Tongue (tissue), 2 donors: ENCODE measurements around the gene GPR55. TPM values are rescaled to one million over a fixed set of nuclear protein-coding genes. Genes with fewer than 3 reads are reported as not detected.

Experiments used
- DNase-seq: peaks from one replicate; pipeline ENCODE4 v3.0.0-alpha.2; 2015
- total RNA-seq: library from RNA; depleted of rRNA; stranded (reverse); fragments of >200 nt; gene quantifications from one replicate; pipeline ENCODE4 v1.2.3, GENCODE V29; 2014

Gene GPR55
- total RNA-seq, 1 donor from 2014 or later = not detected

GRCh38 chr2:230919240-230919639 is 5.8 kb downstream of the GPR55 start:
- DNase-seq = no peak

DNA sequence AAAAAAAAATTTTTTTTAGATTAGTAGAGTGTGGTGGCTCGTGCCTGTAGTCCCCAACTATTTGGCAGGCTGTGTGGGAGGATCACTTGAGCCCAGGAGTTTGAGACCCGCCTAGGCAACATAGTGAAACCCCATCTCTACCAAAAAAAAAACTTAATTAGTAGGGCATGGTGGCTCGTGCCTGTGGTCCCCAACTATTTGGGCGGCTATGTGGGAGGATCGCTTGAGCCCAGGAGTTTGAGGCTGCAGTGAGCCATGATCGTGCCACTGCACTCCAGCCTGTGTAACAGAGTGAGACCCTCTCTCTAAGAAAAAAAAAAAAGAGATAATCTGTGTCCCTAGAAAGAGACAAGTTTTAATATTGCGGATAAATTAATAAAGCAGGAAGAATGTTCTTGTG is 8.8 kb downstream of the GPR55 start:
- no peak for DNase-seq

- no peak for DNase-seq
Observed at GRCh38 chr2:230915319-230915718, 9.7 kb downstream of the GPR55 start.

DNA sequence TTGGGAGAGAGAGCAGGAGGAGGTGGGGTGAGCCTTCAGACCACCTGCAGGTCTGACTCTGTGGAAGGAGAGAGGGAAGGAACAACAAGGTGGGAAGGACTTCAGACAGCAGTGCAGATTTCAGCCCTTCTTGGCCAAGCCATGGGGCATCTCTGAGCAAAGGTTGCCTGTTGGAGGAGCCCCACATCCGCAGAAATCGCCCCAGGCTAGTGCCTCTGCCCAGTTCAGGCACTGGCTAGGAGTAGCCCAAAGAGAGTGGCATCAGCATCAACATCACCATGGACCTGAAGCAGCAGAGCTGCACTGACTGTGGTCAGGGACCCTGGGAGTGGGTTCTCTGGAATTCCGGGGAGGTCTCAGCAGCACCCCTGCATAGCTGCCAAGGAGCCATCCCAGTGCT is 10.2 kb downstream of the GPR55 start:
- DNase-seq = no peak

DNA sequence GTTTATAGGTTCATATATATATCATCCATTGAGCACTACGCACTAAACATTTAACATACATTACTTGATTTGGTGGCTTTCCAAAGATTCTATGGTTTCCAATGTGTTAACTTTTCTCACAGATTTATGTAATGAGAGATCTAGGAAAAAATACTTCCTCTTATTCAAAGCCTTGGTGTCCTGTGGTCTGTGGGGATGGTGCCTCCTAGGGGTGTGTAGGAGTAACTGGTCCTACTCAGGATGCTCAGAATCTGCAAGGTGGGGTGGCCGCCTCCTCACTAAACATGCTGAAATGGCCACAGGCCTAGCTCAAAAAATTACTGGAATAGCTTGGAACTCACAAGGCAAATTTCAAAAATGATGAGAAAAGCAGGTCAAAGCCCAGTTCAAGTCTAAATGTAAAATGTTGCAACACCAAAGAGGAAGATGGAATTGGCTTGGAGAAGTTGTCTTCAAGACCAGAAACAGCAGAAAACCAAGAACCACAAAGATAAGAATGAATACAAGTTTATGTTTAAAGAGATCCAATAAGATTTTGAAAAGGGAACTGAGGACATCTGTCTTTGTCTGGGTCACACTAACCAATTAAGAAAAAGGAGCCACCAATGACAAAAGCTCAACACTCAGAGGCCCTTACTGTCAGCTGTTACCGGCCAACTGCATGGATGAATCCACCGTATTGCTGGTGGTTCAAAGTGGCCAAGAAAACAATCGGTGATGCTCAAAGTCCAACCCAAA is 11.5 kb downstream of the GPR55 start:
- DNase-seq = peak; percentile 65

DNA sequence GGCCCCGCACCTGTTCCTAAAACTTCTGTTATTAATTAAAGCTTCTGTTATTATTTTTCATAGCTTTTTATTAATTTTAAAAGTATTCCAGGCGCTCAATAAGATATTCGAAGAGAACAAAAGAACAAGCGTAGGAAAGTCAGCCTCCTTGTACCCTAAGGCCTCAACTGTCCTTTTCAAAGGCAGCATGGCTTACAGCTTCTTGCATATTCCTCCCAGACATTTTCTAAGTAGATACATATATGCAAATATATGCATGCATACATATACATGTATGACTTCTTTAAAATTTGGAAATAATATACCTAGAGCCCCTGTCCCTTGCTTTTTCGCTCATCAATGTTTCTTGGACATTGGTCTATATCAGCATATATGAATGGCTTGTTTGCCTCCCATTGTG is 12.3 kb downstream of the GPR55 start:
- DNase-seq = no peak

DNA sequence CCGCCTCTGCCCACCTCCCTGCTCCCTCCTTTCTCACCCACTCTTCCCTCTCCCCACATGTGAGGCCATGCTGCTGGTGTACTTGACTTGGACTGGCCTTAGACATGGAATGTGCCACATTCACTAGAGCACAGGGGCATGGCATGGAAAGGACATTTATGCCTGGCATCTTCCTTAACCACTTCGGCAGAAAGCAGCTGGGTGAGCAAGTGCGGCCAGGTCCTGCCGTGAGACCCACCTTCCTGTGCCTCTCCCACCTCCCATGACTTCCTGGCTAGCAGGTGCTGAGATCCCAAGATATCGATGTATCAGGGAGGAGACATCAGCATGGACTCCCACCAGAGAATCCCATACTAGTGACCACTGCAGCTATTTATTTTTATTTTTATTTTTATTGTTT is 13.0 kb downstream of the GPR55 start:
- no peak for DNase-seq

DNA sequence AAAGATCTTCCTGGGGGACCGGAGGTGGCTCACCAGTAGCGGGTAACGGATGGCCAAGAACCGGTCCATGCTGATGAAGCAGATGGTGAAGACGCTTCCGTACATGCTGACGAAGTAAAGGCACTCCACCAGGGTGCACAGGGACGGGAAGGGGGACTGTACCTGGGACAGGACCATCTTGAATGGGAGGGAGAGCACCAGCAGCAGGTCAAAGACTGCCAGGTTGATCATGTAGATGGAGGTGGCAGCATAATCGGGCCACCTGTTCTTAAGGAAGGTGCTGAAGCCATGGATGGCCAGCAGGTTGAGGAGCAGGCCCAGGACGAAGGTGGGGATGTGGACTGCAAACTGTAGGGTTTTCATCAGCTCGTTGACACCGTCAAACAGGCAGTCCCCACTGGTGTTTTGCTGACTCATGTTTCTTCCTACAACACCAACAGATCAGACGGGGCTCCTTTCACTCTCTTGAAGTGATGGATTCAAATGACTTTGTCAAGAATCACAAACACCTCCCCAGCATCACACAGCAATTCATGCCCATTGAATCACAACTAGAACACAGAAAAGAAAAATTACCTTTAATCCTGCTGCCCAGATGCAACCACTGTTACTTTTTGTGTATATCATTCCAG is 14.4 kb downstream of the GPR55 start:
- no peak for DNase-seq

- DNase-seq = no peak
Observed at GRCh38 chr2:230909841-230910545, 15.0 kb downstream of the GPR55 start.

DNA sequence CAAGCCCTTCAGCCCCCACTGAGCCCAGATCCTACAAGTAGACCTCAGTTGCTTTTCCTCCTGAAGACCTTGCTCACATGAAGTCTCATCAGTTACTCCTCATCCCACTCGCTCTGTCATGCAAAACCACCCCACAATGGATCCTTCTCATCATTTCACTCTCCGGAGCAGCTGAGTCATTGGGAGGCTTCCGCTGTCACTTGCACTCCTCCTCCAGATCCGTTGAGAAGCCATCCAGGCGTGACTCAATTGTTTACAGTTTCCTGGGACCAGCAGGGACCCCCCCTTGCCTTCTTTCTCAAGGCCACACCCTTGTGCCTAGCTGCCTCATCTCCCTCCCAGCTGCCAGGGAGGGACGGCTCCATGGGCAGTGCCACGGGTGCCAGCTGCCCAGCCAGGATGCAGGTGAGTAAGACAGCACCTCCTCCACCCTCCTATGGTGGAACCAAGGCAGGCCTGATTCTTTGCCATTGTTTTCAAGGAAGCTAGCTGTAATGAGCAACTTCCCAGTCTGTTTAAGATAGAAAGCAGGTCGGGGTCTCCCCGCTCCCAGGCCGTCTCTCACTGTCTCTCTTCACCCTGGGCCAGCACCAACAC is 16.3 kb downstream of the GPR55 start:
- no peak for DNase-seq

DNA sequence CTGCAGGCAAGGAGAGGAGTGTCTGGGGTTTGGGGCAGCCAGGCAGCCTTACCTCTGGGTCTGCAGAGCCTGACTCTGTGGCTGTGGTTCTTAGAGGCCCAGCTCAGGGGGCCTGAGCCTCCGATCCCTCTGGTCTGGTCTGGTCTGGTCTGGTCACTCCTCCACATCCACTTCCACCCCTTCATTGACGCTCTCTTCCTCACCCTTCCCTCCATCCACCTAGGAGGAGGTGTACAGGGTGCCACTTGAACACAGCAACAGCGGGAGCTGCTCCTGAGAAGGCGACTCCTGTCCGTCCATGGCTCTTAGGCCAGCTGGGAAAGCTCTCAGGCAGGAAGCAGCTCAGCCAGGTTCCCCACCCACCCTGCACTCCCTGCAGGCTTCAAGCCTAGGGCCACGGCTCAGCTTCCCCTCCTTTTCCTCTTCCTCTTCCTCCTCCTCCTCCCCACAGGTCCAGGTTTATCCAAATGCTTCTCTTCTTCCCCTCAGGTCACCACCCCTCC is 16.9 kb downstream of the GPR55 start:
- DNase-seq = no peak

DNA sequence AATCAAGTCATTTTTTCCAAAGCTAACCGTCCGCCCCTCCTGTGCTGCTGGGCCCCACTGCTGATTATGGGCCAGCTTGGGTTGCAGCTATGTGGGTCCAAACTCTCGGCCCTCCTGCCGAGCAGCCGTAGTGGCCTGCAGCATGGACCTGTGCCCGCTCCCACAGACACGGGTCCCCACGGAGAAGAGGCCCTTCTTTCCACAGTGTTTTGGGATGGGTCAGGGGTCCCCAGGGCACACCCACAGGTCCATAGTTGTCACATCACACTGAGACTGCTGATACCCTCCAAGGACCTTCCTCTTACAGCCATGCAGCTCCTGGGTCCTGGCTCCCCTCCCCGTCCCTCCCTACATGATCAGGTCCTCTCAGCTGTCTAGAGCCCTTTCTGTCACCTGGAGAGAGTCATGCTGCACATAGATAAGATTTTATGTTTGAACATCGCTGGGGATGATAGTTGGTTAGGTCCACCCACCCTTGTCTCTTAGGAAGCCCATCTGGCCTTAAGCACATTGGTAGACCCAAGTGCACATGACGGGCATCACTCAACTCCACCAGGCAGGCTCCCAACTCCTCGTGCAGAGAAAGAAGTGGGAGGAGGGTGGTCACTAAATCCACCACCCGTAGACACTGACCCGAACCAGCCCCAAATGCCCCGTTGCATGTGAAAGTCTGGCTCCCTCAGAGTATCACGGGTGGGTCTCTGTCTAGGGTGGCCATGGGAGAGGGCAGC is 17.5 kb downstream of the GPR55 start:
- DNase-seq = no peak

DNA sequence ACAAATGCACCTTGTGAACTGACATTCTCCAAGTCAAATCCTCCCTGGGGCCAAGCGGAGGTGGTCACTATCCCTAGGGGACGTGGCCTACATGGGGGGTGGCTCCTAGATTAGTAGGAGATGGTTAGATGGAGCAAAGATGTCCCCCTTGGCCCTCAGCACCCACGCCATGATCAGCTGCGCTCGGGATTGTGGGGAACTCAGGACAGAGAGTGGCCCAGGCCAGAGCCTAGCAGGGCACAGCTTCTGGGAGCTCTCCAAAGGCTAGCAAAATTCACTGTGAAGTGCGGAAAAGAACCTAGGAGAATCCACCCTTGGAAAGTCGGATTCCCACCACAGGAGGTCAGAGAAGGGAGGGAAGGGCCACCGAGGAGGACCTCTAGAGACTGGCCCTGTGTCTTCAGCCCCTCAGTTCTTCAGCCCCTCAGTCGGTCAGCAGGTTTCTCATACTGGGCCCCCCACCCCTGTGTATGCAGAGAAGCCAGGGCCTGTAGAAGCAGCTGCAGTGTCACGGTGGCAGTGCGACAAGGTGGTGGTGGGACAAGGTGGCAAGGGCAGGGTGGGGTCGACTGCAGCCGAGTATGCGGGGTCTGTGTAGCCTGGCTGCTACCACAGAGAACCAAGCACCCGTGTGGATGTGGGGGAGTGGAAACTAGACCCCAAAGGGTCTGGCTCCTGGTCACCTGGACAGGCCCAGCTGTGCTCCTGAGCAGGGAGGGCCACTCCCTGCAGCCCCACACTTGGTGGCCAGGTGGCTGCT is 18.4 kb downstream of the GPR55 start:
- DNase-seq = no peak

- DNase-seq = no peak
Observed at GRCh38 chr2:230905448-230906421, 19.3 kb downstream of the GPR55 start.

- DNase-seq = no peak
Observed at GRCh38 chr2:230904856-230905447, 20.1 kb downstream of the GPR55 start.

GRCh38 chr2:230903231-230904150 is 21.6 kb downstream of the GPR55 start:
- no peak for DNase-seq

- DNase-seq = peak; percentile 41
Observed at GRCh38 chr2:230902180-230902899, 22.7 kb downstream of the GPR55 start.

DNA sequence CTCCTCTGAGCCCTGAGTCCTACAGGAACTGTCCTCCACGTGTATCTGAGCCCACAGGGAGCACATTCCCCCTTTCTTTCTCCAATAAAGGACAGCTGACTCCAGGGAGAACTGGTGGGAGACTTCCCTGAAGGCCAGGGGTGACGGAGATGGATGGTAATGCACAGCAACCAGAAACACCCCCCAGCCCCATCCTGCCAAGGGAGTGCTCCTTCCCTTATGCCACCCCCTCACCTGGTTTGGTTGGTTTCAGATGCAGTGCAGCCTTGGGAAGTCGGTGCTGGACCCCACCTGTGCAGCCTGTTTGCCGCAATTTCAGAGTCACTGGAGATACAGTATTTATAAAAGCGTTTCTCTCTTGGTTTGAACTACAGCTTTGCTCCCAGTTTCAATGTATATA is 24.0 kb downstream of the GPR55 start:
- no peak for DNase-seq
